ENCODE data around the gene THSD7B. TPM values are rescaled to one million over a fixed set of nuclear protein-coding genes. Genes with fewer than 3 reads are reported as not detected.

The THSD7B gene
- total and polyA plus RNA-seq, 10 of the 15 experiments (the other 5 are each of a cell fraction or from before 2014, with no cell fraction given), result 0.03 to 0.56 (median 0.28) TPM

DNA sequence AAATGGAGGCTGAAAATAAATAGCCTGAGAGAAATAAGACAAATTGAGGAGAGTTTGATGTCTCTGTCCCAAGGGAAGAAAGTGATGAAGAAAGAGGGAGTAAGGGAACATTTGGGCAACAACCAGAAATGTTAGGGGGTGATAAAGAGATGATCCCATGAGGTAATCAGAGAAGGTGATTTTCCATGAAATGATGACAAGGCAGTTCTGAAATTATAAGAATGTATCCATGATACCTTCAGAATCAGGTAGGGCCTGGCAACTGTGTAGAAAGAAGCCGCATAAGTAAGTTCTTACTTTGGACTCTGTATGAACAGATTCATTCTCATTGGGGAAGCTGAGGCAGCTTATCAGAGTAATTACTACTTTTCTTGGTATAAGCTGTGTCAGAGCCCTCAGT lies 106.1 kb downstream of the THSD7B start:
- H2AFZ ChIP-seq (ENCODE audit: control insufficient read depth, low read depth, low read length), result no peak overlapping the region
- no peaks in the 10 kb centered on the region for H3K9me3 ChIP-seq (replicated peaks; ENCODE audit: control insufficient read depth, insufficient read depth, low read length)
- intact Hi-C loops (cut with micrococcal nuclease; ENCODE audit: unreplicated experiment) (loop anchor here (5.0 kb wide), 1 partner anchor 966 kb away; no protein-coding TSS in a partner anchor), in situ Hi-C loops (cut with MboI) (loop anchor here (10.0 kb wide), 1 partner anchor 963 kb away; no protein-coding TSS in a partner anchor)
- H3K4me1 ChIP-seq (ENCODE audit: control insufficient read depth, insufficient read depth, low read length), result no peaks in the 10 kb centered on the region
- H3K4me2 ChIP-seq (ENCODE audit: control insufficient read depth, insufficient read depth), result no peak overlapping the region
- no peaks in the 10 kb centered on the region for H4K20me1 ChIP-seq (ENCODE audit: control insufficient read depth, insufficient read depth)
- H3K27me3 ChIP-seq (replicated peaks in 1 of 2; ENCODE audit: control insufficient read depth in 2 of 2, insufficient read depth in 2 of 2, low read length in 1 of 2), result no peaks in the 10 kb centered on the region
- SMC1A ChIA-PET (ENCODE audit: uncharacterized antibody, unreplicated experiment), result interaction anchor here (0.6 to 1.5 kb wide), 2 partner anchors 11 to 650 kb away, joined by 3 to 4 read pairs; no protein-coding TSS in a partner anchor
- no peak overlapping the region for H3K27ac ChIP-seq (ENCODE audit: control insufficient read depth, insufficient read depth)
- POLR2A ChIA-PET, result no interaction called here
- no TSS peak for BruUV-seq (replicated peaks)
- RAD21 ChIA-PET (ENCODE audit: unreplicated experiment), result no interaction called here
- CTCF ChIA-PET, result interaction anchor here (1.2 to 2.8 kb wide), 2 partner anchors 16 to 967 kb away, joined by 4 to 11 read pairs; no protein-coding TSS in a partner anchor
- H3K79me2 ChIP-seq (ENCODE audit: control insufficient read depth, insufficient read depth, low read length), result no peaks in the 10 kb centered on the region
- no peak overlapping the region for H3K9ac ChIP-seq (ENCODE audit: control insufficient read depth, insufficient read depth, low read length)
- no peaks in the 10 kb centered on the region for H3K36me3 ChIP-seq (ENCODE audit: control insufficient read depth in 2 of 2, insufficient read depth in 2 of 2, low read length in 1 of 2)
- WGBS (ENCODE audit: insufficient coverage, insufficient replicate concordance, low lambda C conversion rate, missing lambda C conversion rate), result 0% methylated on average over 1 of the region's 1 CpG
- no peak for DNase-seq (ENCODE audit: low read depth, low spot score)
- no peak overlapping the region for H3K4me3 ChIP-seq
- no peak for ATAC-seq
- FAIRE-seq, result no peak
- TF ChIP-seq, protein P1, sequence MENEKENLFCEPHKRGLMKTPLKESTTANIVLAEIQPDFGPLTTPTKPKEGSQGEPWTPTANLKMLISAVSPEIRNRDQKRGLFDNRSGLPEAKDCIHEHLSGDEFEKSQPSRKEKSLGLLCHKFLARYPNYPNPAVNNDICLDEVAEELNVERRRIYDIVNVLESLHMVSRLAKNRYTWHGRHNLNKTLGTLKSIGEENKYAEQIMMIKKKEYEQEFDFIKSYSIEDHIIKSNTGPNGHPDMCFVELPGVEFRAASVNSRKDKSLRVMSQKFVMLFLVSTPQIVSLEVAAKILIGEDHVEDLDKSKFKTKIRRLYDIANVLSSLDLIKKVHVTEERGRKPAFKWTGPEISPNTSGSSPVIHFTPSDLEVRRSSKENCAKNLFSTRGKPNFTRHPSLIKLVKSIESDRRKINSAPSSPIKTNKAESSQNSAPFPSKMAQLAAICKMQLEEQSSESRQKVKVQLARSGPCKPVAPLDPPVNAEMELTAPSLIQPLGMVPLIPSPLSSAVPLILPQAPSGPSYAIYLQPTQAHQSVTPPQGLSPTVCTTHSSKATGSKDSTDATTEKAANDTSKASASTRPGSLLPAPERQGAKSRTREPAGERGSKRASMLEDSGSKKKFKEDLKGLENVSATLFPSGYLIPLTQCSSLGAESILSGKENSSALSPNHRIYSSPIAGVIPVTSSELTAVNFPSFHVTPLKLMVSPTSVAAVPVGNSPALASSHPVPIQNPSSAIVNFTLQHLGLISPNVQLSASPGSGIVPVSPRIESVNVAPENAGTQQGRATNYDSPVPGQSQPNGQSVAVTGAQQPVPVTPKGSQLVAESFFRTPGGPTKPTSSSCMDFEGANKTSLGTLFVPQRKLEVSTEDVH (IDR thresholded peaks at IDR 0.05; ENCODE audit: low read depth, partially characterized antibody), result no peak
- TF ChIP-seq SMAD1 (IDR thresholded peaks at IDR 0.05; ENCODE audit: low read depth, partially characterized antibody) (no peak), ASH2L (IDR thresholded peaks at IDR 0.05; ENCODE audit: borderline replicate concordance, low read depth) (no peak), RAD21 (IDR thresholded peaks at IDR 0.05; ENCODE audit: insufficient read depth, low read depth, low read length) (no peak), WRNIP1 (IDR thresholded peaks at IDR 0.05; ENCODE audit: borderline replicate concordance, low read depth, low read length) (no peak), ZNF384 (IDR thresholded peaks at IDR 0.05; ENCODE audit: borderline replicate concordance, low read depth, low read length) (no peak), NFXL1 (IDR thresholded peaks at IDR 0.05; ENCODE audit: borderline replicate concordance) (no peak), KLF5 (IDR thresholded peaks at IDR 0.05; ENCODE audit: partially characterized antibody) (no peak), CHD4 (IDR thresholded peaks at IDR 0.05) (no peak), JUNB (IDR thresholded peaks at IDR 0.05) (no peak)
- TF ChIP-seq, protein P2, sequence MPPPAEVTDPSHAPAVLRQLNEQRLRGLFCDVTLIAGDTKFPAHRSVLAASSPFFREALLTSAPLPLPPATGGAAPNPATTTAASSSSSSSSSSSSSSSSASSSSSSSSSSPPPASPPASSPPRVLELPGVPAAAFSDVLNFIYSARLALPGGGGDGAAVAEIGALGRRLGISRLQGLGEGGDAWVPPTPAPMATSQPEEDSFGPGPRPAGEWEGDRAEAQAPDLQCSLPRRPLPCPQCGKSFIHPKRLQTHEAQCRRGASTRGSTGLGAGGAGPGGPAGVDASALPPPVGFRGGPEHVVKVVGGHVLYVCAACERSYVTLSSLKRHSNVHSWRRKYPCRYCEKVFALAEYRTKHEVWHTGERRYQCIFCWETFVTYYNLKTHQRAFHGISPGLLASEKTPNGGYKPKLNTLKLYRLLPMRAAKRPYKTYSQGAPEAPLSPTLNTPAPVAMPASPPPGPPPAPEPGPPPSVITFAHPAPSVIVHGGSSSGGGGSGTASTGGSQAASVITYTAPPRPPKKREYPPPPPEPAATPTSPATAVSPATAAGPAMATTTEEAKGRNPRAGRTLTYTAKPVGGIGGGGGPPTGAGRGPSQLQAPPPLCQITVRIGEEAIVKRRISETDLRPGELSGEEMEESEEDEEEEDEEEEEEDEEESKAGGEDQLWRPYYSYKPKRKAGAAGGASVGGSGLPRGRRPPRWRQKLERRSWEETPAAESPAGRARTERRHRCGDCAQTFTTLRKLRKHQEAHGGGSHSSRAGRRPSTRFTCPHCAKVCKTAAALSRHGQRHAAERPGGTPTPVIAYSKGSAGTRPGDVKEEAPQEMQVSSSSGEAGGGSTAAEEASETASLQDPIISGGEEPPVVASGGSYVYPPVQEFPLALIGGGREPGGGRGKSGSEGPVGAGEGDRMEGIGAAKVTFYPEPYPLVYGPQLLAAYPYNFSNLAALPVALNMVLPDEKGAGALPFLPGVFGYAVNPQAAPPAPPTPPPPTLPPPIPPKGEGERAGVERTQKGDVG (CRISPR knock-in tag; IDR thresholded peaks at IDR 0.05), result no peak
- TF ChIP-seq, protein P3, sequence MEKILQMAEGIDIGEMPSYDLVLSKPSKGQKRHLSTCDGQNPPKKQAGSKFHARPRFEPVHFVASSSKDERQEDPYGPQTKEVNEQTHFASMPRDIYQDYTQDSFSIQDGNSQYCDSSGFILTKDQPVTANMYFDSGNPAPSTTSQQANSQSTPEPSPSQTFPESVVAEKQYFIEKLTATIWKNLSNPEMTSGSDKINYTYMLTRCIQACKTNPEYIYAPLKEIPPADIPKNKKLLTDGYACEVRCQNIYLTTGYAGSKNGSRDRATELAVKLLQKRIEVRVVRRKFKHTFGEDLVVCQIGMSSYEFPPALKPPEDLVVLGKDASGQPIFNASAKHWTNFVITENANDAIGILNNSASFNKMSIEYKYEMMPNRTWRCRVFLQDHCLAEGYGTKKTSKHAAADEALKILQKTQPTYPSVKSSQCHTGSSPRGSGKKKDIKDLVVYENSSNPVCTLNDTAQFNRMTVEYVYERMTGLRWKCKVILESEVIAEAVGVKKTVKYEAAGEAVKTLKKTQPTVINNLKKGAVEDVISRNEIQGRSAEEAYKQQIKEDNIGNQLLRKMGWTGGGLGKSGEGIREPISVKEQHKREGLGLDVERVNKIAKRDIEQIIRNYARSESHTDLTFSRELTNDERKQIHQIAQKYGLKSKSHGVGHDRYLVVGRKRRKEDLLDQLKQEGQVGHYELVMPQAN (conservative IDR thresholded peaks at IDR 0.05), result no peak
- TF ChIP-seq, protein P4, sequence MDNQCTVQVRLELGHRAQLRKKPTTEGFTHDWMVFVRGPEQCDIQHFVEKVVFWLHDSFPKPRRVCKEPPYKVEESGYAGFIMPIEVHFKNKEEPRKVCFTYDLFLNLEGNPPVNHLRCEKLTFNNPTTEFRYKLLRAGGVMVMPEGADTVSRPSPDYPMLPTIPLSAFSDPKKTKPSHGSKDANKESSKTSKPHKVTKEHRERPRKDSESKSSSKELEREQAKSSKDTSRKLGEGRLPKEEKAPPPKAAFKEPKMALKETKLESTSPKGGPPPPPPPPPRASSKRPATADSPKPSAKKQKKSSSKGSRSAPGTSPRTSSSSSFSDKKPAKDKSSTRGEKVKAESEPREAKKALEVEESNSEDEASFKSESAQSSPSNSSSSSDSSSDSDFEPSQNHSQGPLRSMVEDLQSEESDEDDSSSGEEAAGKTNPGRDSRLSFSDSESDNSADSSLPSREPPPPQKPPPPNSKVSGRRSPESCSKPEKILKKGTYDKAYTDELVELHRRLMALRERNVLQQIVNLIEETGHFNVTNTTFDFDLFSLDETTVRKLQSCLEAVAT (IDR thresholded peaks at IDR 0.05), result no peak
